BE2C (cell line): ENCODE results near the gene RAB25.

Experiments used
- DNase-seq: peaks from one replicate; pipeline ENCODE4 v3.0.0-alpha.2; 2020
- H3K27me3 ChIP-seq: fragments of 250-450 bp; sonication (Bioruptor Pico); 2 replicates; pipeline ENCODE4 v1.5.1; 2020; ENCODE audit warnings: mild to moderate bottlenecking
- H3K36me3 ChIP-seq: fragments of 250-450 bp; sonication (Bioruptor Pico); 2 replicates; pipeline ENCODE4 v1.5.1; 2020; ENCODE audit warnings: mild to moderate bottlenecking
- H3K4me1 ChIP-seq: fragments of 250-450 bp; sonication (Bioruptor Pico); 2 replicates; pipeline ENCODE4 v1.5.1; 2020
- H3K4me3 ChIP-seq: 2 replicates; pipeline ENCODE4 v1.5.1; 2011; ENCODE audit warnings: low read depth, low read length
- H3K9me3 ChIP-seq: fragments of 250-450 bp; sonication (Bioruptor Pico); 2 replicates; pipeline ENCODE4 v1.5.1; 2020
- CTCF ChIP-seq: IDR thresholded peaks from 2 replicates; pipeline ENCODE4 v1.5.1; 2012; ENCODE audit warnings: mild to moderate bottlenecking, low read depth, low read length

Gene RAB25

DNA sequence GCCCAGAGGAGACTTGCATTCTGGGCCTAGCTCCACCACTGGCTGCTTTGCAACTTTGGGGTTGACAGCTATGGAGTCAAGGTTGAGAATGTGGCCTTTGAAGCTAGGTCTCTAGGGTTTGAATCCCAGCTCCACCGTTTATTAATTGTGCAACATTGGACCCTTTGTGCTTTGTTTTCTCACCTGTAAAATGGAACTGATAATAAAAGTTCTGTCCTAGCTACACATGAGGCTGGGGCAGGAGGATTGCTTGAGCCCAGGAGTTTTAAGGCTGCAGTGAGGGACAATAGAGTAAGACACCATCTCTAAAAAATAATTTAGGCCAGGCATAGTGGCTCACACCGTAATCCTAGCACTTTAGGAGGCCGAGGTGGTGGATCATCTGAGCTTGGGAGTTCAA is 38.3 kb downstream of the RAB25 start:
- H3K36me3 ChIP-seq: no peaks in the 10 kb centered on the region

GRCh38 chr1:156100205-156100995 is 39.4 kb downstream of the RAB25 start:
- no peak for TF ChIP-seq CTCF
- no peak for DNase-seq
- Histone ChIP-seq H3K9me3 (no peaks in the 10 kb centered on the region), H3K4me1 (peaks cover 37% of the 10 kb centered on the region), H3K36me3 (no peaks in the 10 kb centered on the region), H3K4me3 (no peak overlapping the region), H3K27me3 (no peaks in the 10 kb centered on the region)

More for the DNA sequence above, 38.3 kb downstream of the RAB25 start:
- Histone ChIP-seq H3K4me1 (peaks cover 26% of the 10 kb centered on the region), H3K4me3 (no peak overlapping the region), H3K9me3 (no peaks in the 10 kb centered on the region), H3K27me3 (no peaks in the 10 kb centered on the region)
- no peak for TF ChIP-seq CTCF
- no peak for DNase-seq

DNA sequence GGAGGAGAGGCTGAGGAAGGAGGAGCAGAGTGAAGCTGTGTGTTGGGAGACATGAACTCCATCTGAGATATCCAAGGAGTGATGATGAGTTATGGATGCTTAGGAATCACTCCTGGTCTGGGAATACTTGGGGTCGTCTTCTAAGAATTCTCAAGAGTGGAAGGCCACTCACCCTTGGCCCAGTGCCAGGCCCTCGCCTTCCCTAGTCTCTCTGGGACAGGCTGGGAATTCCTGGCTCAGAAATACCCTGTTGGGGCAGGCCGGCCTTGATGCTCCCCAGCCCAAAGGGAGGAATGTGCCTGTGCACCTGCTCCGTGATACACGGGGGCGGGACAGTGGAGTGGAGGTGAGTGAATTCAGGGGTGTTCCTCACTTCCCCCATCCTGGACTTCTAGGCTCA is 40.9 kb downstream of the RAB25 start:
- no peak for TF ChIP-seq CTCF
- H3K27me3 ChIP-seq: no peaks in the 10 kb centered on the region
- H3K4me3 ChIP-seq: no peak overlapping the region
- H3K4me1 ChIP-seq: peaks cover 42% of the 10 kb centered on the region
- no peaks in the 10 kb centered on the region for H3K36me3 ChIP-seq
- DNase-seq: no peak
- no peaks in the 10 kb centered on the region for H3K9me3 ChIP-seq

GRCh38 chr1:156102633-156103511 is 41.9 kb downstream of the RAB25 start:
- Histone ChIP-seq H3K27me3 (no peaks in the 10 kb centered on the region), H3K4me1 (peaks cover 46% of the 10 kb centered on the region), H3K36me3 (no peaks in the 10 kb centered on the region), H3K9me3 (no peaks in the 10 kb centered on the region), H3K4me3 (no peak overlapping the region)
- TF ChIP-seq CTCF: no peak
- no peak for DNase-seq

GRCh38 chr1:156103521-156103947 is 42.6 kb downstream of the RAB25 start:
- DNase-seq: no peak
- no peak overlapping the region for H3K4me3 ChIP-seq

More at GRCh38 chr1:156103521-156103947, 42.6 kb downstream of the RAB25 start:
- Histone ChIP-seq H3K27me3 (no peaks in the 10 kb centered on the region), H3K9me3 (no peaks in the 10 kb centered on the region), H3K4me1 (peaks cover 50% of the 10 kb centered on the region), H3K36me3 (no peaks in the 10 kb centered on the region)
- no peak for TF ChIP-seq CTCF
